OCI-LY3 (cell line): ENCODE data around the gene OR4C16.

Source experiments
- CTCF ChIP-seq: fragments of 200-600, 300-600 bp; sonication (generic); IDR thresholded peaks from 2 replicates; pipeline ENCODE4 v1.5.1; 2014; ENCODE audit warnings: antibody characterized with exemption, low read length, low read depth
- EZH2phosphoT487 ChIP-seq: fragments of 200-600 bp; shearing (Covaris generic); IDR thresholded peaks from 2 replicates; pipeline ENCODE4 v1.6.1; 2018; ENCODE audit warnings: antibody characterized with exemption, mixed run types, low read depth

- TF ChIP-seq CTCF (no peak), EZH2phosphoT487 (no peak)
Observed at GRCh38 chr11:55554169-55554568, 17.8 kb upstream of the OR4C16 start, which contains the start of gene OR4C15.
